Measurements from ENCODE around the gene TCF19. TPM values are rescaled to one million over a fixed set of nuclear protein-coding genes. Genes with fewer than 3 reads are reported as not detected.
"Not testable (repeated sequence)": the region's sequence is repeated elsewhere in the genome, so short reads cannot be mapped to it uniquely, and the experiment has no call there.

Gene TCF19
- total RNA-seq, 4 donors from 2014 or later: 2.3 to 6.7 (median 5.8) TPM

GRCh38 chr6:31197559-31198305 is 39.3 kb downstream of the TCF19 start:
- intact Hi-C loops (cut with DNase I): loop anchor here (2.0 to 5.0 kb wide), 2 partner anchors 75 to 169 kb away; partner anchors contain the start of gene HLA-C
- H3K4me1 ChIP-seq: peaks cover 18 to 48% (median 37%) of the 10 kb centered on the region in 4 donors
- 3% methylated on average over 10 of the region's 45 CpGs for whole genome bisulfite sequencing

DNA sequence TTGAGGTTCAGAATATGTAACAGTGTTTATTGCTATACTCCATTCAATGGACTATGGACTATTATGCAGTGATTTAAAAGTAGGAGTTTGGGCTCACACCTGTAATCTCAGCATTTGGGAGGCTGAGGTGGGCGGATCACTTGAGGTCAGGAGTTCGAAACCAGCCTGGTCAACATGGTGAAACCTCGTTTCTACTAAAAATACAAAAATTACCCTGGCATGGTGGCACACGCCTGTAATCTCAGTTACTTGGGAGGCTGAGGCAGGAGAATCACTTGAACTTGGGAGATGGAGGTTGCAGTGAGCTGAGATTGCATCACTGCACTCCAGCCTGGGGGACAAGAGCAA is 40.7 kb downstream of the TCF19 start:
- DNase-seq (ENCODE audit: extremely low spot score); H3K27me3 ChIP-seq; H3K9me3 ChIP-seq: not testable (repeated sequence)
- Histone ChIP-seq H3K4me3 (peak overlapping the region in 1 of 4 donors; percentile 85), H3K27ac (replicated peaks in 1 of 4) (peak overlapping the region; percentile 92 to 97 (median 93)), H3K4me1 (peaks cover 28 to 57% (median 48%) of the 10 kb centered on the region in 4 donors), H3K36me3 (peaks cover 0 to 11% (median 0%) of the 10 kb centered on the region in 4 donors)
- intact Hi-C loops (cut with DNase I): loop anchor here (5.0 kb wide), 1 partner anchor 73 kb away; the partner anchor contains the start of gene HLA-C
- WGBS: 96% methylated on average over 4 of the region's 4 CpGs

More at GRCh38 chr6:31197559-31198305, 39.3 kb downstream of the TCF19 start:
- peaks cover 0 to 11% (median 0%) of the 10 kb centered on the region in 4 donors for H3K36me3 ChIP-seq
- peak; percentile 98 for DNase-seq (ENCODE audit: extremely low spot score)
- peak overlapping the region; percentile 66 to 85 (median 70) for H3K4me3 ChIP-seq
- no peaks in the 10 kb centered on the region for H3K27me3 ChIP-seq
- peak in 1 of 3 experiments; percentile 4 for TF ChIP-seq CTCF (IDR thresholded peaks at IDR 0.05)
- TF ChIP-seq POLR2A (IDR thresholded peaks at IDR 0.05; ENCODE audit: low read depth): peak; percentile 88
- TF ChIP-seq EP300 (IDR thresholded peaks at IDR 0.05): no peak
- peak; percentile 72 to 91 for TF ChIP-seq POLR2AphosphoS5 (IDR thresholded peaks at IDR 0.05)
- H3K9me3 ChIP-seq: peaks cover 0 to 5% (median 0%) of the 10 kb centered on the region in 4 donors
- H3K27ac ChIP-seq (replicated peaks in 1 of 4): peak overlapping the region; percentile 92 to 97 (median 93)

DNA sequence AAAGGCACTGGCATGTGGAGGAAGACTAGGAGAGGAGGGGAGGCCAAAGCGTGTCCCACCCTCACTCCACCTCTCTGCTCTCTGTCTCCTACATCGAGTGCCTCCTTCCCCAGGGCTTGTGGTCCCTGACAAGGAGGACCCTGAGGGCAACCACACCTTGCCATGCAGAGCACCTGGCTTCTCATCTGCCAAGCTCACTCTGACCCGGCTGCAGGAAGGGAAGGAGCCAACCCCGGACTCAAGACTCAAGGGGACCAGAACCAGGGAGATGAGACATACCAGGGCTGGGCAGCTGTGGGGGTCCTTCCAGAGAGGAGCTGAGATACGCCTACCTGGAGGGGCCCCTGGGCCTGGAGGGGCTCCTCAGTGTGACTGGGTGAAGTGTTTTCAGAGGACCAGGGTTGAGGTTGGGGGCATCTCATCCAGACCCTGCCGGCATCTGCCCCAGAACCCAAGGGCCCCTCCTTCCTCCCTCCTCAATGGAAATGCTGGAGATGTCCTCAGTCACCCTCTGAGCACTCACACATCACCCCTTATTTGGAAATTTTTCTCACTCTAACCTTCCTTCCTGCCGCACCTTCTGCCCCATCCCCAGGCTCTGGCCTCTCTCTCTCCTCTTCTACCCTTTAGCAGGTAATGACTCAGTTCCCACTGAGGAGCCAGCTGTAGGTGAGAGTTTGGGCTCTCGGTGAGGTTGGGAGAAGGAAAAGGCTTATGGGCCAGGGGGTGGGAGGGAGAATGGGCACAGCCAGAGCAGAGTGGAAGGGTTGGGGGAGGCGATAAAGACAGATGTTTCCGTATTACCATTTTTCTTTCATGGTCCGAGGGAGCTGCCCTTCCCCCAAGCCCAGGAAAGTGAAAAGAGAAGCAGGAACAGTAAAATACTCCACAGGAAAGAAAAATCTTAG is 44.1 kb downstream of the TCF19 start:
- H3K4me3 ChIP-seq: no peak overlapping the region
- H3K9me3 ChIP-seq: peaks cover 0 to 5% (median 0%) of the 10 kb centered on the region in 4 donors
- peak overlapping the region; percentile 66 to 81 (median 76) for H3K27ac ChIP-seq (replicated peaks in 1 of 4)
- peaks cover 26 to 40% (median 38%) of the 10 kb centered on the region in 4 donors for H3K4me1 ChIP-seq
- intact Hi-C loops (cut with DNase I): no loop called here
- 35% methylated on average over 8 of the region's 11 CpGs for WGBS
- no peak for DNase-seq (ENCODE audit: extremely low spot score)
- H3K36me3 ChIP-seq: peaks cover 0 to 7% (median 0%) of the 10 kb centered on the region in 4 donors
- TF ChIP-seq CTCF (IDR thresholded peaks at IDR 0.05) (no peak), POLR2A (IDR thresholded peaks at IDR 0.05; ENCODE audit: low read depth) (no peak)
- no peaks in the 10 kb centered on the region for H3K27me3 ChIP-seq

DNA sequence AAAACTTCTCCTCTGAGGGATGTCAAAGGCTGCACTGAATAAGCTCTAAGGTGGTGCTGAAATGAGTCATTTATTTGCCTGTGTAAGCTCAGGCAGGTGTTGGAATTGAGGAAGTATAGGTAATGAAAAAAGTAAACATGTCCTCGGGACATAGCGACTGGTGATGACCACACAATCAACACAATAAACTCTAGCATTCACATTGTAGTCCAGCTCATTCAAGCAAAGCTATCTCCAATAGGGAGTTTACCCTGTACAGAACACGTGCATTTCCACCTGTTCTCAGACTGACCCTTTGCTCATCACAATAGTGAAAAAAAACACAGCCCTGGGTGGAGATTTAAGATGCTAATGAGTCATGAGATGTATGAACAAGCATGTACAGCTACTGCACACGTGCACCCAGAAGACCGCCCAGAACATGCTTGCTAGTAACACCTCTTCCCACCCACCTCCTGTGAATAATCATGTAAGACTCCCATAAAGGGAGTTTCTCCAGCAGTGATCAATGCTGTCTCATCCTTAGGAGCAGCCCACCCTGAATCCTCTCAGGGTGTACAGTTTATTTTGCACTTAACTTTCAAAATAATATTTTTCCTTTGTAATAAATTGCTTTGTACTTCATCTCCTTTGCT is 45.1 kb downstream of the TCF19 start:
- no peak for DNase-seq (ENCODE audit: extremely low spot score)
- Histone ChIP-seq H3K4me1 (peaks cover 23 to 36% (median 33%) of the 10 kb centered on the region in 4 donors), H3K27ac (replicated peaks in 1 of 4) (peak overlapping the region; percentile 66 to 81 (median 76)), H3K36me3 (peaks cover 0 to 7% (median 0%) of the 10 kb centered on the region in 4 donors), H3K9me3 (peaks cover 0 to 5% (median 0%) of the 10 kb centered on the region in 4 donors), H3K27me3 (no peaks in the 10 kb centered on the region), H3K4me3 (peak overlapping the region; percentile 47 to 62 (median 50))
- 37% methylated on average over 5 of the region's 5 CpGs for WGBS
- TF ChIP-seq CTCF (IDR thresholded peaks at IDR 0.05) (no peak), EP300 (IDR thresholded peaks at IDR 0.05) (no peak), POLR2AphosphoS5 (IDR thresholded peaks at IDR 0.05) (peak in 1 of 2 donors; percentile 31), POLR2A (IDR thresholded peaks at IDR 0.05; ENCODE audit: low read depth) (peak; percentile 10)
- intact Hi-C loops (cut with DNase I): no loop called here

All from esophagus muscularis mucosa (tissue), 4 donors.